Measurements from ENCODE around the gene PMF1. TPM values are rescaled to one million over a fixed set of nuclear protein-coding genes. Genes with fewer than 3 reads are reported as not detected.

Gene PMF1
- total RNA-seq, 2 donors from 2014 or later = 119 TPM

DNA sequence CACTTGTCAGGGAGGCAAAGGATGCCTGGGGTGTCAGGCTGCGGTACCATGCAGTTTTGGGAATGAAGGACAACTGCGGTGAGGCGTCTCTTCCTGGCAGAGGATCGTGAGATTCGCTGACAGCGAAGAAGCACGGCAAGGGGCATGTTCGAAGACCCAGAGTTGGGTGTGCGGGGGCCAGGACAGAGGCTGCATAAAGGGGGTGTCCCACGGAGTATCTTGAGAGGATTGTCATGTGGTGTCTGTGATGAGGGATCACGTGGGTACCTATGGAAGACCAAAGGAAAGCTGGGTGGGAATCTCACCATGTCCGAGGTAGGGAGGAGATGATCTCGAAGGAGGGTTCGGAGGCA lies 18.5 kb upstream of the PMF1 start:
- H3K27me3 Mint-ChIP-seq (ENCODE audit: insufficient read depth) = no peaks in the 10 kb centered on the region
- peaks cover 31% of the 10 kb centered on the region for H3K36me3 Mint-ChIP-seq (ENCODE audit: low read depth)
- TF ChIP-seq CTCF (conservative IDR thresholded peaks at IDR 0.05) = no peak
- DNase-seq = no peak
- Histone ChIP-seq H3K9me3 (ENCODE audit: control insufficient read depth, low read length) (peaks cover 18% of the 10 kb centered on the region), H3K4me3 (ENCODE audit: low read length) (peak overlapping the region; percentile 95), H3K36me3 (ENCODE audit: control insufficient read depth, insufficient read depth, low read length) (peaks cover 34% of the 10 kb centered on the region), H3K9ac (ENCODE audit: extremely low read depth, low read length, poor library complexity, severe bottlenecking) (peak overlapping the region; percentile 49), H3K4me1 (ENCODE audit: control insufficient read depth, insufficient read depth, low read length) (peaks cover 8% of the 10 kb centered on the region), H3K27ac (ENCODE audit: low read depth, low read length) (no peak overlapping the region), H3K27me3 (ENCODE audit: control insufficient read depth, insufficient read depth, low read length, poor library complexity, severe bottlenecking) (no peaks in the 10 kb centered on the region)
- peak overlapping the region; percentile 91 for H3K27ac Mint-ChIP-seq
- WGBS, 2 experiments (ENCODE audit: insufficient coverage in 1 of 2, insufficient read length in 1 of 2) = 15 to 20% methylated on average over 12 to 14 of the region's 14 CpGs
- peak overlapping the region; percentile 99 for H3K4me3 Mint-ChIP-seq
- peaks cover 28% of the 10 kb centered on the region for H3K4me1 Mint-ChIP-seq
- peaks cover 15% of the 10 kb centered on the region for H3K9me3 Mint-ChIP-seq

GRCh38 chr1:156195853-156196252 lies 17.0 kb upstream of the PMF1 start:
- H3K27me3 ChIP-seq (ENCODE audit: control insufficient read depth, insufficient read depth, low read length, poor library complexity, severe bottlenecking) = no peaks in the 10 kb centered on the region
- Mint-ChIP-seq H3K27ac (no peak overlapping the region), H3K4me1 (peaks cover 28% of the 10 kb centered on the region), H3K36me3 (ENCODE audit: low read depth) (peaks cover 37% of the 10 kb centered on the region), H3K27me3 (ENCODE audit: insufficient read depth) (no peaks in the 10 kb centered on the region), H3K4me3 (peak overlapping the region; percentile 99), H3K9me3 (peaks cover 4% of the 10 kb centered on the region)
- peak overlapping the region; percentile 14 for H3K4me3 ChIP-seq (ENCODE audit: low read length)
- H3K27ac ChIP-seq (ENCODE audit: low read depth, low read length) = no peak overlapping the region
- H3K9me3 ChIP-seq (ENCODE audit: control insufficient read depth, low read length) = peaks cover 7% of the 10 kb centered on the region
- no peak for DNase-seq
- H3K36me3 ChIP-seq (ENCODE audit: control insufficient read depth, insufficient read depth, low read length) = peaks cover 44% of the 10 kb centered on the region
- no peak for TF ChIP-seq CTCF (conservative IDR thresholded peaks at IDR 0.05)
- H3K9ac ChIP-seq (ENCODE audit: extremely low read depth, low read length, poor library complexity, severe bottlenecking) = no peak overlapping the region
- 86 to 89% methylated on average over 4 of the region's 4 CpGs for WGBS, 2 experiments (ENCODE audit: insufficient coverage in 1 of 2, insufficient read length in 1 of 2)
- peaks cover 8% of the 10 kb centered on the region for H3K4me1 ChIP-seq (ENCODE audit: control insufficient read depth, insufficient read depth, low read length)

GRCh38 chr1:156196445-156196844 lies 16.4 kb upstream of the PMF1 start:
- DNase-seq = no peak
- no peak overlapping the region for H3K27ac Mint-ChIP-seq
- no peaks in the 10 kb centered on the region for H3K27me3 Mint-ChIP-seq (ENCODE audit: insufficient read depth)
- peaks cover 44% of the 10 kb centered on the region for H3K36me3 ChIP-seq (ENCODE audit: control insufficient read depth, insufficient read depth, low read length)
- 81 to 83% methylated on average over 2 of the region's 2 CpGs for WGBS, 2 experiments (ENCODE audit: insufficient coverage in 1 of 2, insufficient read length in 1 of 2)
- no peak overlapping the region for H3K4me3 Mint-ChIP-seq
- H3K9me3 Mint-ChIP-seq = peaks cover 4% of the 10 kb centered on the region
- H3K9me3 ChIP-seq (ENCODE audit: control insufficient read depth, low read length) = peaks cover 4% of the 10 kb centered on the region
- H3K36me3 Mint-ChIP-seq (ENCODE audit: low read depth) = peaks cover 37% of the 10 kb centered on the region
- no peaks in the 10 kb centered on the region for H3K27me3 ChIP-seq (ENCODE audit: control insufficient read depth, insufficient read depth, low read length, poor library complexity, severe bottlenecking)
- peaks cover 8% of the 10 kb centered on the region for H3K4me1 ChIP-seq (ENCODE audit: control insufficient read depth, insufficient read depth, low read length)
- H3K27ac ChIP-seq (ENCODE audit: low read depth, low read length) = no peak overlapping the region
- H3K9ac ChIP-seq (ENCODE audit: extremely low read depth, low read length, poor library complexity, severe bottlenecking) = no peak overlapping the region
- H3K4me3 ChIP-seq (ENCODE audit: low read length) = peak overlapping the region; percentile 13
- peaks cover 28% of the 10 kb centered on the region for H3K4me1 Mint-ChIP-seq
- TF ChIP-seq CTCF (conservative IDR thresholded peaks at IDR 0.05) = no peak
